Fibroblast of villous mesenchyme (primary cell): ENCODE results near the gene CD14. TPM values are rescaled to one million over a fixed set of nuclear protein-coding genes. Genes with fewer than 3 reads are reported as not detected.
A peak's percentile ranks its signal among the peaks of the same experiment; 100 is the strongest.
"Not testable (repeated sequence)": the region's sequence is repeated elsewhere in the genome, so short reads cannot be mapped to it uniquely, and the experiment has no call there.

Source experiments
- DNase-seq: peaks from one replicate; pipeline ENCODE4 v3.0.0-alpha.2; 2010; ENCODE audit warnings: low read depth
- H3K4me3 ChIP-seq: 2 replicates; pipeline ENCODE4 v1.5.1; 2011; ENCODE audit warnings: low read depth, mild to moderate bottlenecking, low read length
- total RNA-seq: library from RNA; depleted of rRNA; stranded (reverse); fragments of >200 nt; gene quantifications from 2 replicates; pipeline ENCODE4 v1.2.3, GENCODE V29; 2012
- TF ChIP-seq, protein P1 (sequence below): IDR thresholded peaks from 2 replicates; pipeline ENCODE4 v1.5.1; 2012; ENCODE audit warnings: low read depth, mild to moderate bottlenecking, low read length; ENCODE audit not compliant: insufficient read depth

CD14 gene
- total RNA-seq, 1 donor, result 2.2 TPM

DNA sequence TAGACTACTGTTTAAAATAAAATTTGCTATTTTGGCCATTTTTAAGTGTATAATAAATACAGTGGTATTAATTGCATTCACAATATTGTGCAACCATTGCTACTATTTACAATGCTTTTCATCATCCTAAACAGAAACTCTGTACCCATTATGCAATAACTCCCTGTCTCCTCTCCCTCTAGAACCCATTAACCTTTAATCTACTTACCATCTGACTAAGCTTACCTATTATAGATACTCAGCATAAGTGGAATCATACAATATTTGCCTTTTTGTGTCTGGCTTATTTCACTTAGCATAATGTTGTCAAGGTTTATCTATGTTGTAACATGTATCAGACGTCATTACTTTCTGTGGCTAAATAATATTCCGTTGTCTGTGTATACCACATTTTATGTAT is 25.9 kb downstream of the CD14 start:
- H3K4me3 ChIP-seq, result no peak overlapping the region
- DNase-seq, result peak; percentile 83
- TF ChIP-seq, protein P1, sequence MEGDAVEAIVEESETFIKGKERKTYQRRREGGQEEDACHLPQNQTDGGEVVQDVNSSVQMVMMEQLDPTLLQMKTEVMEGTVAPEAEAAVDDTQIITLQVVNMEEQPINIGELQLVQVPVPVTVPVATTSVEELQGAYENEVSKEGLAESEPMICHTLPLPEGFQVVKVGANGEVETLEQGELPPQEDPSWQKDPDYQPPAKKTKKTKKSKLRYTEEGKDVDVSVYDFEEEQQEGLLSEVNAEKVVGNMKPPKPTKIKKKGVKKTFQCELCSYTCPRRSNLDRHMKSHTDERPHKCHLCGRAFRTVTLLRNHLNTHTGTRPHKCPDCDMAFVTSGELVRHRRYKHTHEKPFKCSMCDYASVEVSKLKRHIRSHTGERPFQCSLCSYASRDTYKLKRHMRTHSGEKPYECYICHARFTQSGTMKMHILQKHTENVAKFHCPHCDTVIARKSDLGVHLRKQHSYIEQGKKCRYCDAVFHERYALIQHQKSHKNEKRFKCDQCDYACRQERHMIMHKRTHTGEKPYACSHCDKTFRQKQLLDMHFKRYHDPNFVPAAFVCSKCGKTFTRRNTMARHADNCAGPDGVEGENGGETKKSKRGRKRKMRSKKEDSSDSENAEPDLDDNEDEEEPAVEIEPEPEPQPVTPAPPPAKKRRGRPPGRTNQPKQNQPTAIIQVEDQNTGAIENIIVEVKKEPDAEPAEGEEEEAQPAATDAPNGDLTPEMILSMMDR, result no peak

DNA sequence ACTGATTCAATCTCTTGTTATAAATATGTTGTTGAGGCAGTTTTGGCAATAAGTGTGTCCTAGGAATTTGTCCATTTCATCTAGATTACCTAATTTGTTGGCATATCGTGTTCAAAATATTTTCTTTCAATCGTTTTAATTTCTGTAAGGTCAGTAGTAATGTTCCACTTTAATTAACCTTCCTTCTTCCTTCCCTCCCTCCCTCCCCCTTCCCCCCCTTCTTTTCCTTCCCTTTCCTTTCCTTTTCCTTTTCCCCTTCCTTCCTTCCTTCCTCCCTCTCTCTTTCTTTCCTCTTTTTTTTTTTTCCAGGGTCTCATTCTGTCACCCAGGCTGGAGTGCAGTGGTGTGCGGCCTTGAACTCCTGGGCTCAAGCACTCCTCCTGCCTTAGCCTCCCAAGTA is 27.1 kb downstream of the CD14 start:
- TF ChIP-seq, protein P1, result no peak
- no peak for DNase-seq
- no peak overlapping the region for H3K4me3 ChIP-seq

DNA sequence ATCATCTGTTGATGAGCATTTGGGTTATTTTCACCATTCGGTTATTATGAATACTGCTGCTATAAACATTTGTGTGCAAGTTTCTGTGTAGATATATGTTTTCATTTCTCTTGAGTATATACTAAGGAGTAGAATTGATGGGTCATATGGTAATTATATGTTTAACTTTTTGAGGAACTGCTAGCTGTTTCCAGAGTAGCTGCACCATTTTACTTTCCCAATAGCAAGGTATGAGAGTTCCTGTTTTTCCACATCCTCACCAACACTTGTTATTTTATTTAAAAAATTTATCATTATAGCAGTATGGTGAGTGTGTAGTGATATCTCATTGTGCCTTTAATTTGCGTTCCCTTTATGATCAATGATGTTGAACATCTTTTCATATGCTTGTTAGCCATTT is 29.2 kb downstream of the CD14 start:
- DNase-seq, result no peak
- H3K4me3 ChIP-seq, result no peak overlapping the region
- TF ChIP-seq, protein P1, result no peak

DNA sequence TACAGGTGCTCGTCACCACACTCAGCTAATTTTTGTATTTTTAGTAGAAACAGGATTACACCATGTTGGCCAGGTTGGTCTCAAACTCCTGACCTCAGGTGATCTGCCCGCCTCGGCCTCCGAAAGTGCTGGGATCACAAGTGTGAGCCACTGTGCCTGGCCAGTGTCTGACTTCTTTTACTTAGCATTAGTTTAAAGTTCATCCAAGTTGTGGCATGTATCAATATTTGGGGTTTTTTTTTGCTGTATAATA is 29.6 kb downstream of the CD14 start:
- DNase-seq, H3K4me3 ChIP-seq: not testable (repeated sequence)

DNA sequence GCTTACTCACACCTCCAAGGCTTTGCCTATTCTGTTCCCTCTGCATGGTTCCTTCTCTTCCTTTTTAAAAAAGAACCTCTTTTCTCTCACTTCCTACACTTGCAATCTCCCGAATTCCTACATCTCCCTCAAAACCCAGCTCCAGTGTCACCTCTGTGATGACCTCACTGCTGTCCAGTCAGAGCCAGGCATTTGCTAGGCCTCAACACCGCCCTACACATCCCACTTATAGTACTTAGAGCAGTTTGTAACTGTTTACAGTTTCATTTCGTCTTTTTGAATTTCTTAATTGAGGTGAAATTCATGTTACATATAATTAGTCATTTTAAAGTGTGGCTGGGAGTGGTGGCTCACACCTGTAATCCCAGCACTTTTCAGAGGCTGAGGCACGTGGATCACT is 30.8 kb downstream of the CD14 start:
- no peak for DNase-seq
- H3K4me3 ChIP-seq, result no peak overlapping the region
- TF ChIP-seq, protein P1, result no peak

DNA sequence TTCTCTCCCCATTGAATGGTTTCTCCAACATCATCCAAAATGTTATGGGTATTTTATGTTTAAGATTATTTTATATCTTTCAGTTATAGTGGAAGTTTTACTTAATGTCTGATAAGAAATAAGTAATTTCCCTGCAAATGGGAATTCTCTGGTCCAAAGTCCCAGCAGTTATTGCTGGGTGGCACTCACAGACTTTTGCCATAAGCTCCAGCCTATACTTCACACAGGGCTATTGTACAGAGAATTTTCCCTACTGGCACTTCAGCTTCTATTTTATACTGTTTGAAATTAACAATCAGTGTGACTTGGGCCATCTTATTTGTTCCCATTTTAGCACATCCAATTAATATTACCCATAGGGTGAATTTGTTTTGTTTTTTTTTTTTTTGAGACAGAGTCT is 32.9 kb downstream of the CD14 start:
- no peak overlapping the region for H3K4me3 ChIP-seq
- TF ChIP-seq, protein P1, result no peak
- DNase-seq, result no peak

DNA sequence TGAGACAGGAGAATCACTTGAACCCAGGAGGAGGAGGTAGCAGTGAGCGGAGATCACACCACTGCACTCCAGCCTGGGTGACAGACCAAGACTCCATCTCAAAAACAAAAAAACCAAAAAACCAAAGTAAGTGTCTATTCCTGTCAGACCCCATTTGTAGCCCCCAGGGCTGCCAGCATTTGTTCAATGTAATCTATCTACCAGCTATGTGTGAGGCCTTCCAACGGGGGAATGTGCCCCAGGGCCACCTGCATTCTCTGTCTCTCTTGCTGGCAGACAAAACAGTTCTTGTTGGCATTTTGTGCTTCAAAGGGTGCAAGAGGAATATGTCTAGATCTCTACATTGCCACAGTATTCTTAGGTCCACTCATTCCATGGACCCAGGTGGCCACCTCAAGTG is 34.1 kb downstream of the CD14 start:
- TF ChIP-seq, protein P1, result no peak
- no peak for DNase-seq
- H3K4me3 ChIP-seq, result no peak overlapping the region

DNA sequence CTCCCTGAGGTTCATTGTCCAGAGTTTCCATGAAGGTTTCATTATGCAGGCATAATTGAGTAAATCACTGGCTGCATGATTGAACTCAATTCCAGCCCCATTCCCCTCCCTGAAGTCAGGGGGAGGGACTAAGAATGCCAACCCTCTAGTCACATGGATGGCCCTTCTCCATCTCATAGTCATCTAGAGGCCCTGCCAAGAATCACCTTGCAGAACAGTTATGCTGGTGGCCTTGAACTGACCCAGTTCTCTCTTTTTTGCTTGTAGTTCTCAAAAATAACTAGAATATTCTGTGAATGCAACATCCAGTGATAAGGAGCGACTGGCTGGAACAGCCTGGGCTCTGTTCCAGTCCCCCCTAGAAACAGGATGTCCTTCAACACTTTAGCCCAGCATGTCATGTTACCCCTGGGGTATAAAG is 36.6 kb downstream of the CD14 start:
- DNase-seq, result no peak
- no peak overlapping the region for H3K4me3 ChIP-seq
- TF ChIP-seq, protein P1, result no peak
